ENCODE data around the gene SLC27A5.

SLC27A5 gene

DNA sequence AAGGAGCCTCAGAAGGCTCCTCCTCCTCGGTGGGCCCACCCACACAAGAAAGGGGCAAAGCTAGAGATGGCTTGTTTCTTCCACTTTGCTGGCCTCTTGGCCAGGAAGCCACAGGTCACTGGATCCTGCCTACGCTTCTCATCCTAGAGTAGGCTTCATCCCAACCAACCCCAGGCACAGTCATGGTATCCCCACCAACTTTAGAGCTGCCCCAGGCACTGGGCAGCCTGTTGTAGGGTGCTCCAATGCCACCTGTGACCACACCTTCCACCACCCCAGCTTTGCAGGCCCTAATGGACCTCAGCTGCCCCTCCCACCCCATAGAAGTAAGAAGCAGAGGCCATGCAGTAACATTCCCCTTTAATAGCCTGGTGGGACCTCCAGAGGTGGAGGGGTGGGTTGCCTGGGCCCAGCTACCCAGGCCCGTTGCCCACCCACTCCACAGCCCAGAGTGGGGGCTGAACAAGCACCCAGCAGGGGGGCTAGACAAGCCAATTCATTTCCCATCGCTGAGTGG is 43.6 kb upstream of the SLC27A5 start:
- in situ Hi-C loops (cut with HindIII; ENCODE audit: low pct_unique_long_range_greater_than_20kb, low sequenced_read_pairs) = no loop called here
- TF ChIP-seq JUND (IDR thresholded peaks at IDR 0.05; ENCODE audit: low read depth) = no peak
- no peak for DNase-seq (ENCODE audit: low read depth in 1 of 2, low spot score in 1 of 2)

DNA sequence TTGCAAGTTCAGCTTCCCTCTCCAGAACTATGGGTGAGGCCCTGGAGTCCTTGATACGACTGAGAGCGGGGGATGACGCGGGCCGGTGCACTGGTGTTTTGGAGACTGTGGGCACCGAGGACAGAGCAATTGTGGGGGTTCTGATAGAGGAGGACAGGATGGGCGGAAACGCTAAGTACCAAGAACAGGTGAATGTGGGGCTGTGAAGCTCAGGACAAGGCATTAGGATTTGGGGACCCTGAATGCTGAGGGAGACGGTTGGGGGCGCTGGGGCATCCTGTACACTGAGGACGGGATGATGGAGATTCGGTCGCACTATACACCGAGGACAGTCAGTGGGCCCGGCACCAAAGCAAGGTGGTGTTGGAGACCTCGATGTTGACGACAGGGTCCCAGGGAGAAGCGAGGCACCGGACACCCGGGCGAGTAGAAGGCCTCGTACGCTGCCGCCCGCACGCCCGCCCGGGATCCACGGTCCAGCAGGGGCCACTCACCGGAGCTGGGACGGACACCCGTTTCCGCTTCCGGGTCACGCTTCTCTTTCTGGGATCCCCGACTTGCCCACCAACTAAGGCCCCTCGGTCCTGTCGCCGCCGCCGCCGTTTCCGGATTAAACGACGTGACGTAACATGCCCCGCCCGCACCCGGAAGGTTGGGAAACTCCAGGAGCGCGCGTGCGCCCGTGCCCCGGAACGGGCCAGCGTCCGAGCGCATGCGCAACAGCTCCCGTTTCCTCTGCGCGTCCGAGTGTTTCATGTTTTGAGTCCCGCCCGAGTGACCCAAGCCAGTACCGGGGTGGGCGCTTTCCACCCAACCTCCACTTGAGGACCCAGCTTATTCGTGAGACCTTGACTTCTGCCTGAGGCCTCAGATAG is 42.9 kb upstream of the SLC27A5 start, which contains the start of gene CHMP2A:
CHMP2A (minus strand) TSS at position 612 of the 875 bp plus-strand sequence. CDS start 893 bp downstream, outside the sequence.
- in situ Hi-C loops (cut with HindIII; ENCODE audit: low pct_unique_long_range_greater_than_20kb, low sequenced_read_pairs) = no loop called here
- no peak for TF ChIP-seq JUND (IDR thresholded peaks at IDR 0.05; ENCODE audit: low read depth)
- peak; percentile 87 to 95 for DNase-seq (ENCODE audit: low read depth in 1 of 2, low spot score in 1 of 2)

DNA sequence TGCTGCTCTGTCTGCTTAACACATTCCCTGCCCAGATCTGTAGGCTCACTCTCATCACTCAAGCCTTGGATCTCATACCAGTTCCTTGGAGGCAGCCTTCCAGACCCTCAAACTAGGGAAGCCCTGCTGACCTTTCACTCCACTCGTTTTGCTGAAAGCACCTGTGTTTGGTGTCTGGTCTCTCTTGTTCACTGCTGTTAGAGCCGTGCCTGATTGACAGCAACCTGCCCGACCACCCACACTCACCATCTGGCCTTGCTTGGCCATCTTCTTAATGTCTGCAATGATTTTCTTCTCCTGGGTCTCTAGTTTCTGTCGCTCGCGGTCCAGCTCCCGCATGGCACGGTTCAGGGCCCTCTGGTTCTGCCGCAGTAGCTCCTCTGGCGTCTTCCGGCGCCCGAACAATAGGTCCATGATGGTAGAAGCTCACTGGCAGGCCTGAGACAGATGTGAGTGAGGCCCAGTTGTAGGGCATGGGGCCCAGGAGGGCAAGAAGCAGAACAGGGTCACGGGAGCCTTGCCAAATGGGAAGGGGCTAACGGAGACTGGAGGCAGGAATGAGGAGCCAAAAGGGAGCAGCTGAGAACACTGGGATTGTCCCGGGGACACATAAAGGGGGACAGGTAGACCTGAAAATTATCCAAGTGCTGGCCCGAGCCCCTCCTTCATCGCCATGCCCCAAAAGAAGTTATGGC is 42.2 kb upstream of the SLC27A5 start:
- in situ Hi-C loops (cut with HindIII; ENCODE audit: low pct_unique_long_range_greater_than_20kb, low sequenced_read_pairs) = no loop called here
- no peak for DNase-seq (ENCODE audit: low read depth in 1 of 2, low spot score in 1 of 2)
- TF ChIP-seq JUND (IDR thresholded peaks at IDR 0.05; ENCODE audit: low read depth) = no peak

GRCh38 chr19:58552655-58553054 is 40.9 kb upstream of the SLC27A5 start:
- in situ Hi-C loops (cut with HindIII; ENCODE audit: low pct_unique_long_range_greater_than_20kb, low sequenced_read_pairs) = no loop called here
- TF ChIP-seq JUND (IDR thresholded peaks at IDR 0.05; ENCODE audit: low read depth) = no peak
- no peak for DNase-seq (ENCODE audit: low read depth in 1 of 2, low spot score in 1 of 2)

- DNase-seq (ENCODE audit: low read depth in 1 of 2, low spot score in 1 of 2) = no peak
- in situ Hi-C loops (cut with HindIII; ENCODE audit: low pct_unique_long_range_greater_than_20kb, low sequenced_read_pairs) = no loop called here
- TF ChIP-seq JUND (IDR thresholded peaks at IDR 0.05; ENCODE audit: low read depth) = no peak
Measured at GRCh38 chr19:58551577-58552471, 40.0 kb upstream of the SLC27A5 start.

DNA sequence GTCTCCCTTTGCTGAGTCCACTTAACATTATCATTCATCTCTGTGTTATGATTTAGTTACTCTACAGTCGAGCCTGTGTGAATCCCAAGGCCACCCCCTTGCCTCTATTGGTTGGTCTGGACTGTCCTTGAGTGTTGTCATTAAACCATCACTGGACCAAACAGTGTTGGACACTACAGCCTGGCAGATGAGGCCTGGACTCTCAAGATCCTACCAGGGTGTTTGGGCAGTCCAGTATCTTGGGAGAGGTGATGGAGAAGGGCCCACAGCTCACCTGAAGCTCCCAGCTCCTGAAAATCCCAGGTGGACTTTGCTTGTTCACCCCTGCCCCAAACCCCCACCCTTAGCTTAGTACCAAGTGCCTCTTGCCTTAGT is 39.3 kb upstream of the SLC27A5 start:
- TF ChIP-seq JUND (IDR thresholded peaks at IDR 0.05; ENCODE audit: low read depth) = no peak
- in situ Hi-C loops (cut with HindIII; ENCODE audit: low pct_unique_long_range_greater_than_20kb, low sequenced_read_pairs) = no loop called here
- DNase-seq (ENCODE audit: low read depth in 1 of 2, low spot score in 1 of 2) = no peak

GRCh38 chr19:58550362-58551122 is 38.8 kb upstream of the SLC27A5 start:
- in situ Hi-C loops (cut with HindIII; ENCODE audit: low pct_unique_long_range_greater_than_20kb, low sequenced_read_pairs) = no loop called here
- no peak for TF ChIP-seq JUND (IDR thresholded peaks at IDR 0.05; ENCODE audit: low read depth)
- DNase-seq (ENCODE audit: low read depth in 1 of 2, low spot score in 1 of 2) = no peak

- DNase-seq (ENCODE audit: low read depth in 1 of 2, low spot score in 1 of 2) = no peak
Measured at GRCh38 chr19:58549664-58550361, 38.0 kb upstream of the SLC27A5 start.

GRCh38 chr19:58548859-58549663 is 37.3 kb upstream of the SLC27A5 start:
- TF ChIP-seq JUND (IDR thresholded peaks at IDR 0.05; ENCODE audit: low read depth) = no peak
- in situ Hi-C loops (cut with HindIII; ENCODE audit: low pct_unique_long_range_greater_than_20kb, low sequenced_read_pairs) = no loop called here
- no peak for DNase-seq (ENCODE audit: low read depth in 1 of 2, low spot score in 1 of 2)

More at GRCh38 chr19:58549664-58550361, 38.0 kb upstream of the SLC27A5 start:
- no peak for TF ChIP-seq JUND (IDR thresholded peaks at IDR 0.05; ENCODE audit: low read depth)
- in situ Hi-C loops (cut with HindIII; ENCODE audit: low pct_unique_long_range_greater_than_20kb, low sequenced_read_pairs) = no loop called here

Measured in T47D (cell line).